GM19463 (cell line): Measurements from ENCODE around the gene LRRC63.
A peak's percentile ranks its signal among the peaks of the same experiment; 100 is the strongest.
"Not testable (repeated sequence)": the region's sequence is repeated elsewhere in the genome, so short reads cannot be mapped to it uniquely, and the experiment has no call there.

Experiments used
- ATAC-seq: cut with Tn5 transposase; IDR thresholded peaks from one replicate; pipeline ENCODE4 v1.9.1; 2021; ENCODE audit warnings: mild to moderate bottlenecking, moderate library complexity; ENCODE audit not compliant: unreplicated experiment

LRRC63 gene

GRCh38 chr13:46235286-46235685, 23.6 kb downstream of the LRRC63 start:
- no peak for ATAC-seq

GRCh38 chr13:46265292-46265691, 53.6 kb downstream of the LRRC63 start:
- no peak for ATAC-seq

- ATAC-seq = no peak
Measured at GRCh38 chr13:46267166-46267565, 55.4 kb downstream of the LRRC63 start.

GRCh38 chr13:46270416-46270815, 58.7 kb downstream of the LRRC63 start:
- ATAC-seq = no peak

- ATAC-seq = no peak
Measured at GRCh38 chr13:46274094-46274698, 62.5 kb downstream of the LRRC63 start.

- ATAC-seq = no peak
Measured at GRCh38 chr13:46278474-46278873, 66.7 kb downstream of the LRRC63 start.

- ATAC-seq = no peak
Measured at GRCh38 chr13:46281779-46282178, 70.1 kb downstream of the LRRC63 start.

- not testable (repeated sequence) for ATAC-seq
Measured at GRCh38 chr13:46283912-46284824, 72.4 kb downstream of the LRRC63 start.

GRCh38 chr13:46286972-46287371, 75.2 kb downstream of the LRRC63 start:
- no peak for ATAC-seq

- peak; percentile 63 for ATAC-seq
Measured at GRCh38 chr13:46288570-46289259, 77.0 kb downstream of the LRRC63 start.

- ATAC-seq = no peak
Measured at GRCh38 chr13:46289260-46289955, 77.7 kb downstream of the LRRC63 start.

GRCh38 chr13:46290434-46290833, 78.7 kb downstream of the LRRC63 start:
- ATAC-seq = no peak

- ATAC-seq = no peak
Measured at GRCh38 chr13:46293436-46293835, 81.7 kb downstream of the LRRC63 start.

- ATAC-seq = peak; percentile 70
Measured at GRCh38 chr13:46295491-46296114, 83.9 kb downstream of the LRRC63 start.

GRCh38 chr13:46296115-46296822, 84.5 kb downstream of the LRRC63 start:
- ATAC-seq = peak; percentile 32

- no peak for ATAC-seq
Measured at GRCh38 chr13:46296921-46297320, 85.2 kb downstream of the LRRC63 start.

- ATAC-seq = no peak
Measured at GRCh38 chr13:46297361-46297811, 85.7 kb downstream of the LRRC63 start.

- ATAC-seq = no peak
Measured at GRCh38 chr13:46303742-46304385, 92.1 kb downstream of the LRRC63 start.

- no peak for ATAC-seq
Measured at GRCh38 chr13:46304546-46304945, 92.8 kb downstream of the LRRC63 start.
